Measurements from ENCODE around the gene CIROP. TPM values are rescaled to one million over a fixed set of nuclear protein-coding genes. Genes with fewer than 3 reads are reported as not detected.

The CIROP gene
- total and polyA plus RNA-seq, 9 of the 15 experiments (the other 6 are each of a cell fraction or from before 2014, with no cell fraction given), result not detected

- TF ChIP-seq ZNF518B (CRISPR knock-in tag; IDR thresholded peaks at IDR 0.05) (no peak), ZFP36 (IDR thresholded peaks at IDR 0.05; ENCODE audit: low read depth, low read length, partially characterized antibody) (peak; percentile 35), ZNF395 (CRISPR knock-in tag; IDR thresholded peaks at IDR 0.05) (peak; percentile 90), E4F1 (CRISPR knock-in tag; IDR thresholded peaks at IDR 0.05; ENCODE audit: borderline replicate concordance) (no peak), MTF1 (CRISPR knock-in tag; IDR thresholded peaks at IDR 0.05; ENCODE audit: borderline replicate concordance) (no peak), ZNF436 (CRISPR knock-in tag; IDR thresholded peaks at IDR 0.05) (no peak), ZNF609 (CRISPR knock-in tag; IDR thresholded peaks at IDR 0.05; ENCODE audit: borderline replicate concordance) (no peak; the same call in 1 of the 2 replicates), TEAD1 (CRISPR knock-in tag; IDR thresholded peaks at IDR 0.05) (peak; percentile 78 to 79; a peak in 3 of 4 replicates), KDM4B (IDR thresholded peaks at IDR 0.05; ENCODE audit: borderline replicate concordance in 2 of 2, low read depth in 1 of 2) (no peak), KLF16 (IDR thresholded peaks at IDR 0.05) (peak; percentile 98), ZNF146 (CRISPR knock-in tag; IDR thresholded peaks at IDR 0.05; ENCODE audit: unreplicated experiment) (no peak), THRAP3 (IDR thresholded peaks at IDR 0.05; ENCODE audit: borderline replicate concordance) (no peak), ZBTB43 (CRISPR knock-in tag; IDR thresholded peaks at IDR 0.05) (no peak)
Observed at GRCh38 chr14:23146351-23146910, 41.6 kb upstream of the CIROP start (continued).

Data from K562 (cell line).